ENCODE measurements around the gene OR6K2. TPM values are rescaled to one million over a fixed set of nuclear protein-coding genes. Genes with fewer than 3 reads are reported as not detected.
A peak's percentile ranks its signal among the peaks of the same experiment; 100 is the strongest.

OR6K2 gene
- total and polyA plus RNA-seq, 2 of the 13 experiments (the other 11 are each of a cell fraction or from before 2014, with no cell fraction given): not detected

DNA sequence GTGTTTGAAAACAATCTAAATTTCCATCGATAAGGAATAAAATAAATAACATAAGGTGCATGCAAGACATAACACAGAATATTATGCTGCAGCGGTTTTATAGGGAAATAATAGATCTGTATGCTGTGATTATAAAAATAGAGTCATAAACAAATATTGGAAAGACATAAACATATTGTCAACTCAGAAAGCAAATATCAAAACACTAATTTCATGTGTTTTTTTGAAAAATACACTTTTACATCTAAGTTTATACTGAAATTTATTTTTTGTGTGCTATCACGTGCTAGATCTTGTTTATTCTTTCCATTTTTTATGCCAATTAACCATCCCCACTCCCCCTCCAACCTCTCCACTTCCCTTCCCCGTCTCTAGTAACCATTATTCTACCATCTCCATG lies 10.6 kb upstream of the OR6K2 start:
- in situ Hi-C loops (cut with HindIII; ENCODE audit: extremely low pct_ligation_motif_present, low pct_unique_long_range_greater_than_20kb): no loop called here
- H2AFZ ChIP-seq (ENCODE audit: low read length): no peak overlapping the region
- H3K4me1 ChIP-seq (ENCODE audit: insufficient read depth, low read length): no peaks in the 10 kb centered on the region
- H3K9ac ChIP-seq (ENCODE audit: insufficient read depth, low read depth, low read length): no peak overlapping the region
- no peak for FAIRE-seq
- CTCF ChIA-PET (ENCODE audit: low intra/inter-chr PET ratio, low total read pairs): no interaction called here
- no peak for DNase-seq (ENCODE audit: low spot score)
- POLR2A ChIA-PET: no interaction called here
- TF ChIP-seq ZNF20 (CRISPR knock-in tag; IDR thresholded peaks at IDR 0.05) (no peak), HNRNPK (IDR thresholded peaks at IDR 0.05; ENCODE audit: low read depth, low read length, poor library complexity, severe bottlenecking) (peak; percentile 90)
- WGBS (ENCODE audit: low lambda C conversion rate): under 1% methylated on average over 4 of the region's 4 CpGs
- H4K20me1 ChIP-seq (ENCODE audit: insufficient read depth, low read length): no peaks in the 10 kb centered on the region
- no TSS peak for BruUV-seq (replicated peaks)
- ATAC-seq: no peak
- no peaks in the 10 kb centered on the region for H3K36me3 ChIP-seq (replicated peaks in 1 of 2; ENCODE audit: control insufficient read depth in 1 of 2, insufficient read depth in 2 of 2, low read length in 2 of 2)
- no peaks in the 10 kb centered on the region for H3K9me3 ChIP-seq (ENCODE audit: low read length)
- no peak overlapping the region for H3K4me3 ChIP-seq (replicated peaks in 1 of 3; ENCODE audit: insufficient read depth in 1 of 3, low read depth in 2 of 3, low read length in 3 of 3)
- no peaks in the 10 kb centered on the region for H3K79me2 ChIP-seq (ENCODE audit: insufficient read depth, low read length)
- intact Hi-C loops (cut with micrococcal nuclease; ENCODE audit: unreplicated experiment): no loop called here
- no peak overlapping the region for H3K4me2 ChIP-seq (ENCODE audit: low read depth, low read length)
- H3K27me3 ChIP-seq (ENCODE audit: control insufficient read depth in 1 of 2, insufficient read depth in 2 of 2, low read length in 2 of 2): no peaks in the 10 kb centered on the region
- H3K27ac ChIP-seq (ENCODE audit: extremely low read length, insufficient read depth, low read length): no peak overlapping the region

DNA sequence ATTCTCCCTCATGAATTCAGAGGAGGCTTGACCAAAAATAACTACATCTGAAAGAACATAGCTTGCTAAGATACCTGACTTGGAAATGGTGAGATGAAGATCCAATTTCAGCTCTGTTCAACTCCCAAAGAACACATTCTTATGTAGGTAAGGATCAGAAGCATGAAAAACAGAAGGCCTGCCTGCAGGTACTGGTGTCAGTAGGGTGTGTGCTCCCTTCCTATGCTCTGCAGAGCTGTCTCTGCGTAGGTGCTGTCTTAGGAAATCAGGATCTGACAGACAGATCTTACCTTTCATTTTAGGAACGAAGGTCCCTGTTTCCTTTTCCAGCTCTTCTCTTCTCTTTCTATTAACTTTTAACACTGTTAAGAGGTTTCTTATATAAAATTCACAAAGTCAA lies 5.6 kb upstream of the OR6K2 start:
- 3% methylated on average over 2 of the region's 2 CpGs for WGBS (ENCODE audit: low lambda C conversion rate)
- no TSS peak for BruUV-seq (replicated peaks)
- Histone ChIP-seq H3K9me3 (ENCODE audit: low read length) (no peaks in the 10 kb centered on the region), H3K79me2 (ENCODE audit: insufficient read depth, low read length) (no peaks in the 10 kb centered on the region), H3K4me2 (ENCODE audit: low read depth, low read length) (no peak overlapping the region), H4K20me1 (ENCODE audit: insufficient read depth, low read length) (no peaks in the 10 kb centered on the region), H3K27ac (ENCODE audit: extremely low read length, insufficient read depth, low read length) (no peak overlapping the region), H3K27me3 (ENCODE audit: control insufficient read depth in 1 of 2, insufficient read depth in 2 of 2, low read length in 2 of 2) (no peaks in the 10 kb centered on the region), H3K4me3 (replicated peaks in 1 of 3; ENCODE audit: insufficient read depth in 1 of 3, low read depth in 2 of 3, low read length in 3 of 3) (no peak overlapping the region), H3K36me3 (replicated peaks in 1 of 2; ENCODE audit: control insufficient read depth in 1 of 2, insufficient read depth in 2 of 2, low read length in 2 of 2) (no peaks in the 10 kb centered on the region), H3K4me1 (ENCODE audit: insufficient read depth, low read length) (no peaks in the 10 kb centered on the region), H2AFZ (ENCODE audit: low read length) (no peak overlapping the region), H3K9ac (ENCODE audit: insufficient read depth, low read depth, low read length) (no peak overlapping the region)
- ATAC-seq (no peak), DNase-seq (ENCODE audit: low spot score) (no peak), FAIRE-seq (no peak)
- intact Hi-C loops (cut with micrococcal nuclease; ENCODE audit: unreplicated experiment) (no loop called here), in situ Hi-C loops (cut with HindIII; ENCODE audit: extremely low pct_ligation_motif_present, low pct_unique_long_range_greater_than_20kb) (no loop called here)
- ChIA-PET CTCF (ENCODE audit: low intra/inter-chr PET ratio, low total read pairs) (no interaction called here), POLR2A (no interaction called here)
- no peak for TF ChIP-seq HOXD1 (CRISPR knock-in tag; IDR thresholded peaks at IDR 0.05)
- TF ChIP-seq NFRKB (IDR thresholded peaks at IDR 0.05): no peak
- no peak for TF ChIP-seq HCFC1 (IDR thresholded peaks at IDR 0.05; ENCODE audit: low read depth, low read length)
